ENCODE measurements around the gene CDH12.

The CDH12 gene

DNA sequence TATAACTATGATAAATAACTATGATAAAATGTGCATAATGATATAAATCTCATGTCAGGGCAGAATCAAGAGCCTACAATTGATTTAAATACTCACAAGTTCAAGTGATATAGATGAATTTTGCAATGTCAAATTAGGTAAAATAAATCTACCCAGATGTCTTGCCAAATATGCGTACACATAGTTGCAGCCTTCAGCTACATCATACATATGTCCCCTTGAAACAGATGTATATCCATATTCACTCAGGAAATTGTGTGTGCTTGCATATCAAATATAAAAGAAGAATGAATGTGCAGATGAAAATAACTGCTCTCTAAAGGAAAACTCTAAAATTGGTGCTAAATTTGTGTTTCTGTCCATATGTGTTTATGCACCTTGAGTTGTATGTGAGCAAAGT is 130.7 kb downstream of the CDH12 start:
- Mint-ChIP-seq H3K4me1 (no peaks in the 10 kb centered on the region), H3K4me3 (no peak overlapping the region), H3K36me3 (no peaks in the 10 kb centered on the region), H3K27ac (no peak overlapping the region), H3K27me3 (no peaks in the 10 kb centered on the region), H3K9me3 (peaks cover 9 to 11% of the 10 kb centered on the region in 2 donors)
- ATAC-seq (replicated peaks) (no peak), DNase-seq (no peak)

DNA sequence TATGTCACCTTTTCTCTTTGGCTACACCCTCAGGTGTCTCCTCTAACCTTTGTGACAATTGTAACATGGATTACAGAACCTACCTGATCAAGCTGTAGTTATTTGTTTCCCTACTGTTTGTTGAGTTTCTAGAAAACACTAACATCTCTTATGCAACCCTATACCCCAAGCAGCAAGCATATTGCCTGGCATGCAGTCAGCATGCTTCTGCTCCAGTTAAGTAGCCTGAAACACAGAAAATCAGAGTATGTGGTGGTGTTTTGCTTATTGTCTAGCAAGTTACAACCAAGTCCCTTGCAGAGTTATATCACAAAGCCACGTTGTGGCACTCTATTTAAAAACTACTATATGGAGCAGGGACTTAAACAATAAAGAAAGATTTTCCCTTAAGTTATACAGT is 131.1 kb downstream of the CDH12 start:
- Mint-ChIP-seq H3K4me1 (no peaks in the 10 kb centered on the region), H3K27me3 (no peaks in the 10 kb centered on the region), H3K27ac (no peak overlapping the region), H3K4me3 (no peak overlapping the region), H3K9me3 (peaks cover 9 to 11% of the 10 kb centered on the region in 2 donors), H3K36me3 (no peaks in the 10 kb centered on the region)
- no peak for DNase-seq
- ATAC-seq (replicated peaks): no peak

GRCh38 chr5:22719842-22720241 is 133.3 kb downstream of the CDH12 start:
- ATAC-seq (replicated peaks) (no peak), DNase-seq (no peak)
- H3K27me3 Mint-ChIP-seq: no peaks in the 10 kb centered on the region
- H3K9me3 Mint-ChIP-seq: peaks cover 7 to 9% of the 10 kb centered on the region in 2 donors
- no peaks in the 10 kb centered on the region for H3K4me1 Mint-ChIP-seq
- H3K4me3 Mint-ChIP-seq: no peak overlapping the region
- no peak overlapping the region for H3K27ac Mint-ChIP-seq
- no peaks in the 10 kb centered on the region for H3K36me3 Mint-ChIP-seq

DNA sequence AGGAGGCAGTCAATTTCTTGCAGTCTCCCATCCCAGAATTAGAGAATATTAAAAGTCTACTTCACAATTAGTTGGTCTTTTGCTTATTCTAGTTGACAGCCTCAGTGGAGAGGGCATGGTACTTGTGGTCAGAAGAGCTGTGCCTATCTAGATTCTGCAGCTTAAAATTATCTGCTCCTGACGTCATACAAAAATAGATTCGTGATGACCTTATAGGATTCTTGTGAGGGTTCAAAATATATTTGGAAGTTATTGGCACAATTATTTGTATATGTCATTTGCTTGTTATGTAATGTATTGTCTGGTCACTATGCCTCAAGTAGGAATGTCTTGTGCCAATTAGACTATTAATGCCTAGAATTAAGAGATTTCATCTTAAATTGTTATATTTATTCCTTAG is 142.5 kb downstream of the CDH12 start:
- Mint-ChIP-seq H3K9me3 (no peaks in the 10 kb centered on the region), H3K4me3 (no peak overlapping the region), H3K27me3 (no peaks in the 10 kb centered on the region), H3K4me1 (no peaks in the 10 kb centered on the region), H3K36me3 (no peaks in the 10 kb centered on the region), H3K27ac (no peak overlapping the region)
- DNase-seq (no peak), ATAC-seq (replicated peaks) (no peak)

DNA sequence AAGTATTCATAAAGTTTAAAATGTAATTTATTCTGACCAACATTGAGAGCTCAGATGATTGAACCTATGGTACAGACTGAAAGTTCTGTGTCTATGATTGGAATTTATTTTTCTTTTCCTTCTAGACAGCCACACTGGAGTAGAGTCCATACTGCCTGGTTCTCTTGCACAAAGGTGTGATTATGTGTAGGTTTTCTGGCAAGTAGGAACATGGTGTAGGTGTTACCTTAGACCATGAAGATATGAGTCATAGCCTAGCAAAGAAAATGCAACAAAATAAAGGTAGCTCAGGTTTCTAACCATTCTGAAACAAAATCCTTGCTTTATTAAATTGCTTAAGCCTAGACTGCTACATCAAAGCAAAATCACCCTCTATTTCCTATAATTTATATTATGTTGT is 143.4 kb downstream of the CDH12 start:
- ATAC-seq (replicated peaks): no peak
- no peak for DNase-seq
- no peaks in the 10 kb centered on the region for H3K9me3 Mint-ChIP-seq
- no peak overlapping the region for H3K4me3 Mint-ChIP-seq
- no peaks in the 10 kb centered on the region for H3K4me1 Mint-ChIP-seq
- H3K36me3 Mint-ChIP-seq: no peaks in the 10 kb centered on the region
- no peak overlapping the region for H3K27ac Mint-ChIP-seq
- no peaks in the 10 kb centered on the region for H3K27me3 Mint-ChIP-seq

GRCh38 chr5:22708770-22709328 is 144.3 kb downstream of the CDH12 start:
- Mint-ChIP-seq H3K4me1 (no peaks in the 10 kb centered on the region), H3K27me3 (no peaks in the 10 kb centered on the region), H3K27ac (no peak overlapping the region), H3K4me3 (no peak overlapping the region), H3K36me3 (no peaks in the 10 kb centered on the region), H3K9me3 (no peaks in the 10 kb centered on the region)
- ATAC-seq (replicated peaks) (no peak), DNase-seq (no peak)

GRCh38 chr5:22706901-22707300 is 146.2 kb downstream of the CDH12 start:
- no peak for ATAC-seq (replicated peaks)
- Mint-ChIP-seq H3K9me3 (no peaks in the 10 kb centered on the region), H3K27me3 (no peaks in the 10 kb centered on the region), H3K27ac (no peak overlapping the region), H3K36me3 (no peaks in the 10 kb centered on the region), H3K4me1 (no peaks in the 10 kb centered on the region), H3K4me3 (no peak overlapping the region)
- no peak for DNase-seq

- ATAC-seq (replicated peaks): no peak
- no peaks in the 10 kb centered on the region for H3K9me3 Mint-ChIP-seq
Measured at GRCh38 chr5:22699319-22699718, 153.8 kb downstream of the CDH12 start.

GRCh38 chr5:22693121-22693520 is 160.0 kb downstream of the CDH12 start:
- Mint-ChIP-seq H3K4me3 (no peak overlapping the region), H3K9me3 (no peaks in the 10 kb centered on the region), H3K27ac (no peak overlapping the region), H3K4me1 (no peaks in the 10 kb centered on the region), H3K36me3 (no peaks in the 10 kb centered on the region), H3K27me3 (no peaks in the 10 kb centered on the region)
- ATAC-seq (replicated peaks) (no peak), DNase-seq (no peak)

More at GRCh38 chr5:22699319-22699718, 153.8 kb downstream of the CDH12 start:
- Mint-ChIP-seq H3K36me3 (no peaks in the 10 kb centered on the region), H3K27ac (no peak overlapping the region), H3K4me1 (no peaks in the 10 kb centered on the region), H3K4me3 (no peak overlapping the region), H3K27me3 (no peaks in the 10 kb centered on the region)
- no peak for DNase-seq

GRCh38 chr5:22683050-22683449 is 170.1 kb downstream of the CDH12 start:
- ATAC-seq (replicated peaks) (no peak), DNase-seq (no peak)
- H3K36me3 Mint-ChIP-seq: no peaks in the 10 kb centered on the region
- H3K27ac Mint-ChIP-seq: no peak overlapping the region
- no peak overlapping the region for H3K4me3 Mint-ChIP-seq
- H3K4me1 Mint-ChIP-seq: no peaks in the 10 kb centered on the region
- no peaks in the 10 kb centered on the region for H3K27me3 Mint-ChIP-seq
- H3K9me3 Mint-ChIP-seq: no peaks in the 10 kb centered on the region

GRCh38 chr5:22678886-22679285 is 174.3 kb downstream of the CDH12 start:
- peaks cover 1 to 5% of the 10 kb centered on the region in 2 donors for H3K9me3 Mint-ChIP-seq
- H3K36me3 Mint-ChIP-seq: no peaks in the 10 kb centered on the region
- no peak for DNase-seq
- H3K4me3 Mint-ChIP-seq: no peak overlapping the region
- no peaks in the 10 kb centered on the region for H3K27me3 Mint-ChIP-seq
- H3K27ac Mint-ChIP-seq: no peak overlapping the region
- H3K4me1 Mint-ChIP-seq: no peaks in the 10 kb centered on the region
- no peak for ATAC-seq (replicated peaks)

DNA sequence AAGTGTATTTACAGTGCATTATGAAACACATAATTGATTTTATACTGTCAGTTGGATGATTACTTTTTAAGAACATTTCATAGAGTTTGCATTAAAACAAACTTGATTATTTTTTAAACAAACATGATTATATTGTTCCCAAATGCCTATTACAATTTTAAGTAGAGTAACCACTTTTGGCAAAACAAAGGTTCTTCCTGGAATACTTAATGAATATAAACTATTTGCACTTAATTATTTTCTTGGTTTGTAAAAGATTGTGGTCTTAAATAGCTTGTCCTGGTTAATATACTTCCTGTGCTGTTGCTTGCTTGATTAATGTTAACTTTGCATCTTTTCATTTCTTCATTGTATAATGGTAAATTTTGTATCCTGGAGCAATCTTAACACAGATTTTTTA is 180.0 kb downstream of the CDH12 start:
- Mint-ChIP-seq H3K27me3 (no peaks in the 10 kb centered on the region), H3K27ac (no peak overlapping the region), H3K36me3 (no peaks in the 10 kb centered on the region), H3K9me3 (peaks cover 1 to 5% of the 10 kb centered on the region in 2 donors), H3K4me1 (no peaks in the 10 kb centered on the region), H3K4me3 (no peak overlapping the region)
- DNase-seq (no peak), ATAC-seq (replicated peaks) (no peak)

- ATAC-seq (replicated peaks): no peak
- no peak overlapping the region for H3K27ac Mint-ChIP-seq
- peaks cover 0 to 1% of the 10 kb centered on the region in 2 donors for H3K9me3 Mint-ChIP-seq
- no peaks in the 10 kb centered on the region for H3K4me1 Mint-ChIP-seq
- no peak for DNase-seq
- H3K4me3 Mint-ChIP-seq: no peak overlapping the region
- no peaks in the 10 kb centered on the region for H3K36me3 Mint-ChIP-seq
- no peaks in the 10 kb centered on the region for H3K27me3 Mint-ChIP-seq
Measured at GRCh38 chr5:22669345-22669744, 183.8 kb downstream of the CDH12 start.

DNA sequence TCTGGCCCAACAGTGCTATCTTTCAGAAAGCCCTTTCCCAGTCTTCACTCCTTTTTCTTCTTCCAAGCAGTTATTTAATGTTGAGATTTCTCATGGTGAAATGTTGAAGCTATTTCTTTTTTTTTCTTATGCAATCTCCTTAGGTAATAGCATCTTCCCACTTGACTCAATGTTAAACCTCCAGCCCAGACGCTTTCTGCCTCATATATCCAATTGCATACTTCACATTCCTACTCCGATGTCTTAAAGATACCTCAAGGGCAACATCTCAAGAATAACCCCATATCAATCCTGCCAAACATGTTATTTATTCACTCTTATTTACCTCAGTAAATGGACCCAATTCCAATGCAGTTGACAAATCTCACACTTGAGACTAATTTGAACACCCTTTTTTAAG is 187.3 kb downstream of the CDH12 start:
- DNase-seq (no peak), ATAC-seq (replicated peaks) (no peak)
- Mint-ChIP-seq H3K27me3 (no peaks in the 10 kb centered on the region), H3K4me1 (no peaks in the 10 kb centered on the region), H3K4me3 (no peak overlapping the region), H3K27ac (no peak overlapping the region), H3K36me3 (no peaks in the 10 kb centered on the region), H3K9me3 (peaks cover 0 to 3% of the 10 kb centered on the region in 2 donors)

DNA sequence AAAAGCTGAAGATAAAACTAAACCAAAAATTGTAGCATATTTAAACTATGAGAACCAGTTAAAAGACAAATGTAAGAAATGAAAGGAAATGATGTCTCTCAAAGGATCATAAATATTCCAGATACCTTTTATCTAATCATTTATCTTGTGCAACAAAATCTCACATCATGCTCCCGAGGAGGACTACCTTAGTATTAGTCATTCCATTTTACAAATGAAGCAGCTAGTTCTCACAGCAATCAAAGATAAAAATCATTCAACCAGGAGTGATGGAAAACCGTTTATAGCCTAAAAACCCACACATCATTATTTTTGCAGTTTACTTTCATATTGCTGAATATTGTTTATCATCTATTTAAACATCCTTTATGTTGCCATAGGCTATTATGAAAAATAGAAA is 190.0 kb downstream of the CDH12 start:
- no peak overlapping the region for H3K27ac Mint-ChIP-seq
- no peaks in the 10 kb centered on the region for H3K36me3 Mint-ChIP-seq
- H3K4me3 Mint-ChIP-seq: no peak overlapping the region
- H3K9me3 Mint-ChIP-seq: peaks cover 0 to 3% of the 10 kb centered on the region in 2 donors
- H3K4me1 Mint-ChIP-seq: no peaks in the 10 kb centered on the region
- ATAC-seq (replicated peaks): no peak
- no peak for DNase-seq
- H3K27me3 Mint-ChIP-seq: no peaks in the 10 kb centered on the region

- Mint-ChIP-seq H3K27ac (no peak overlapping the region), H3K9me3 (peaks cover 0 to 3% of the 10 kb centered on the region in 2 donors), H3K27me3 (no peaks in the 10 kb centered on the region), H3K4me3 (no peak overlapping the region), H3K36me3 (no peaks in the 10 kb centered on the region), H3K4me1 (no peaks in the 10 kb centered on the region)
- ATAC-seq (replicated peaks) (no peak), DNase-seq (no peak)
Measured at GRCh38 chr5:22662391-22662790, 190.8 kb downstream of the CDH12 start.
